ENCODE results near the gene CLCN1. TPM values are rescaled to one million over a fixed set of nuclear protein-coding genes. Genes with fewer than 3 reads are reported as not detected.

Gene CLCN1
- total RNA-seq, 1 experiment from 2014 or later: 0.13 TPM

DNA sequence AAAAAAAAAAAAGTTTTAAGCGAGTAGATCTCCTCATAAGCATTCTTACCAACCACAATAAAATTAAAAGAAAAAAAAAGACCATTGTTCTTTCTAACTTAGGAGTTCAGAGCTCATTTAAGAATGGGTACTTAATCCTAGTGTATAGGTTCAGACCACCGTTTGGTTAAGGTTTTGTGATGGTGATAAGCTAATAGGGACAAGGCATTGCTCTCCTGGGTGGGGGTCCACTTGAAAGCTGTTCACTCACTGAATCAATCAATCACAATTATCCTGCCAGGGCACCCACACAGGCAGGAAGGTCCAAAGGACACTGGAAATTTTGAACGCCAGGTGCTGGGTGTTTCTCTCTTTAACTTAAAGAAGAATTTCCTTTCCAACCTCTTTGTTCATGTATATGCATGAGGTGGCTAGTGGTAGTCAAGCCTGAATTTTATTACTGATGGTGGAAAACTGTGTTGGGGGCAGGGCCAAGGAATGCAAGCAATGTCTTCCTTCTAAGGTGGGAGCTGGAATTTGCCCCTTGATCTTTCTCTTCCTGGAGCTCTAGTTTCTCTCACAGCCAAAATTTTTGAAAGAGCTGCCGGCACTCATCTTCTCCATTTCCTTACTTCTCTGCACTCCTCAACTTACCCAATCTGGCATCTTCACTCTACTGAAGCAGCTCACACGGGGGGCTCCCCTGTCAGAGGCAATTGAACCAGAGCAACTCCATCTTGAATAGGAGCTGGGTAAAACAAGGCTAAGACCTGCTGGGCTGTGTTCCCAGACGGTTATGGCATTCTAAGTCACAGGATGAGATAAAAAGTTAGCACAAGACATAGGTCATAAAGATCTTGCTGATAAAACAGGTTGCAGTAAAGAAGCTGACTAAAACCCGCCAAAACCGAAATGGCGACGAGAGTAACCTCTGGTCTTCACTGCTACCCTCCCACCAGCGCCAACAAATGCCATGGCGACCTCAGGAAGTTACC is 54.1 kb downstream of the CLCN1 start:
- peak overlapping the region; percentile 47 for H3K9ac ChIP-seq (ENCODE audit: extremely low read depth, insufficient read length, low read length)
- Mint-ChIP-seq H3K36me3 (ENCODE audit: insufficient read depth in 1 of 3, low read depth in 3 of 3) (no peaks in the 10 kb centered on the region), H3K27me3 (ENCODE audit: low read depth) (peaks cover 9% of the 10 kb centered on the region), H3K4me1 (peaks cover 42 to 43% of the 10 kb centered on the region in 2 experiments), H3K9me3 (no peaks in the 10 kb centered on the region), H3K4me3 (peak overlapping the region in 1 of 2 experiments; percentile 52; a peak in 2 of 5 replicates), H3K27ac (peak overlapping the region in 2 of 3 experiments; percentile 1 to 86; a peak in 4 of 7 replicates)
- H3K56ac ChIP-seq (ENCODE audit: insufficient read length, low read depth, low read length): no peak overlapping the region
- H3K27ac ChIP-seq (ENCODE audit: insufficient read length, low read depth, low read length): peak overlapping the region; percentile 44
- DNase-seq: peak; percentile 61
- TF ChIP-seq, protein P1, sequence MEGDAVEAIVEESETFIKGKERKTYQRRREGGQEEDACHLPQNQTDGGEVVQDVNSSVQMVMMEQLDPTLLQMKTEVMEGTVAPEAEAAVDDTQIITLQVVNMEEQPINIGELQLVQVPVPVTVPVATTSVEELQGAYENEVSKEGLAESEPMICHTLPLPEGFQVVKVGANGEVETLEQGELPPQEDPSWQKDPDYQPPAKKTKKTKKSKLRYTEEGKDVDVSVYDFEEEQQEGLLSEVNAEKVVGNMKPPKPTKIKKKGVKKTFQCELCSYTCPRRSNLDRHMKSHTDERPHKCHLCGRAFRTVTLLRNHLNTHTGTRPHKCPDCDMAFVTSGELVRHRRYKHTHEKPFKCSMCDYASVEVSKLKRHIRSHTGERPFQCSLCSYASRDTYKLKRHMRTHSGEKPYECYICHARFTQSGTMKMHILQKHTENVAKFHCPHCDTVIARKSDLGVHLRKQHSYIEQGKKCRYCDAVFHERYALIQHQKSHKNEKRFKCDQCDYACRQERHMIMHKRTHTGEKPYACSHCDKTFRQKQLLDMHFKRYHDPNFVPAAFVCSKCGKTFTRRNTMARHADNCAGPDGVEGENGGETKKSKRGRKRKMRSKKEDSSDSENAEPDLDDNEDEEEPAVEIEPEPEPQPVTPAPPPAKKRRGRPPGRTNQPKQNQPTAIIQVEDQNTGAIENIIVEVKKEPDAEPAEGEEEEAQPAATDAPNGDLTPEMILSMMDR (conservative IDR thresholded peaks at IDR 0.05): no peak
- H3T11ph ChIP-seq (ENCODE audit: low read length): no peak overlapping the region
- no peak overlapping the region for H2AK5ac ChIP-seq (ENCODE audit: insufficient read length, low read length)
- no peak overlapping the region; the same call in 1 of the 2 replicates for H3K4ac ChIP-seq (ENCODE audit: low read depth, low read length)
- H4K91ac ChIP-seq (ENCODE audit: insufficient read length, low read depth, low read length): no peak overlapping the region
- peak overlapping the region; percentile 50 for H3K18ac ChIP-seq (ENCODE audit: insufficient read length, low read depth, low read length)
- peak overlapping the region; percentile 92 for H2BK12ac ChIP-seq (ENCODE audit: insufficient read length, low read depth, low read length)
- no peak overlapping the region for H2BK15ac ChIP-seq (ENCODE audit: low read depth, low read length)
- no peak overlapping the region for H2BK5ac ChIP-seq (ENCODE audit: insufficient read length, low read length)
- no peak overlapping the region for H3K23ac ChIP-seq (ENCODE audit: insufficient read length, low read depth, low read length)
- no peak overlapping the region for H2AFZ ChIP-seq (ENCODE audit: low read length)
- H3K14ac ChIP-seq (ENCODE audit: insufficient read depth, low read length): peak overlapping the region; percentile 11; the same call in 1 of the 2 replicates
- H3K4me2 ChIP-seq (ENCODE audit: insufficient read depth, insufficient read length, low read length): no peak overlapping the region
- H4K8ac ChIP-seq (replicated peaks; ENCODE audit: insufficient read length, low read depth, low read length): no peak overlapping the region
- H4K5ac ChIP-seq (ENCODE audit: insufficient read length, low read depth, low read length): peak overlapping the region; percentile 77
- H2BK120ac ChIP-seq (ENCODE audit: low read depth, low read length, poor library complexity, severe bottlenecking): peak overlapping the region; percentile 38
- no peaks in the 10 kb centered on the region for H3K9me3 ChIP-seq (ENCODE audit: control insufficient read depth, low read depth, low read length)
- H3K79me1 ChIP-seq (ENCODE audit: insufficient read depth, low read depth, low read length, poor library complexity, severe bottlenecking): no peaks in the 10 kb centered on the region
- no peaks in the 10 kb centered on the region for H3K27me3 ChIP-seq (ENCODE audit: insufficient read depth, low read length)
- H2BK20ac ChIP-seq (ENCODE audit: low read depth, low read length, poor library complexity, severe bottlenecking): no peak overlapping the region
- H3K79me2 ChIP-seq (ENCODE audit: insufficient read depth, low read length): no peaks in the 10 kb centered on the region
- H3K23me2 ChIP-seq (ENCODE audit: insufficient read length, low read depth, low read length, poor library complexity, severe bottlenecking): no peaks in the 10 kb centered on the region
- no peaks in the 10 kb centered on the region for H4K20me1 ChIP-seq (ENCODE audit: control insufficient read depth, insufficient read depth, insufficient read length)
- H3K4me1 ChIP-seq (ENCODE audit: insufficient read depth, low read length): peaks cover 12% of the 10 kb centered on the region
- WGBS (ENCODE audit: extremely low coverage, insufficient read length, low lambda C conversion rate): no CpG with 5 or more reads among the region's 12 CpGs
